ENCODE measurements around the gene OR6V1.

The OR6V1 gene

GRCh38 chr7:143052041-143052440 is at the start of gene OR6V1:
Gene OR6V1 (plus strand): TSS chr7:143052341. CDS start chr7:143052341, 0 bp downstream.
- no peak for DNase-seq

GRCh38 chr7:143002898-143003297 is 49.2 kb upstream of the OR6V1 start:
- no peak for DNase-seq

- peak; percentile 2 for DNase-seq
These were observed 48.6 kb upstream of the OR6V1 start for GRCh38 chr7:143003393-143004051.

GRCh38 chr7:143005632-143006260 is 46.4 kb upstream of the OR6V1 start:
- no peak for DNase-seq

- DNase-seq = peak; percentile 35
These were observed 43.9 kb upstream of the OR6V1 start for GRCh38 chr7:143008007-143008901.

- DNase-seq = no peak
These were observed 40.1 kb upstream of the OR6V1 start for GRCh38 chr7:143012001-143012400.

- no peak for DNase-seq
These were observed 39.7 kb upstream of the OR6V1 start for GRCh38 chr7:143012409-143012808.

GRCh38 chr7:143013473-143013872 is 38.7 kb upstream of the OR6V1 start:
- no peak for DNase-seq

GRCh38 chr7:143013893-143014292 is 38.2 kb upstream of the OR6V1 start:
- DNase-seq = no peak

- no peak for DNase-seq
These were observed 37.1 kb upstream of the OR6V1 start for GRCh38 chr7:143015084-143015483.

GRCh38 chr7:143015926-143016490 is 36.1 kb upstream of the OR6V1 start:
- no peak for DNase-seq

GRCh38 chr7:143016996-143017395 is 35.1 kb upstream of the OR6V1 start:
- DNase-seq = no peak

GRCh38 chr7:143018931-143019330 is 33.2 kb upstream of the OR6V1 start:
- DNase-seq = no peak

- DNase-seq = no peak
These were observed 29.1 kb upstream of the OR6V1 start for GRCh38 chr7:143023047-143023446.

GRCh38 chr7:143025371-143025770 is 26.8 kb upstream of the OR6V1 start:
- DNase-seq = no peak

GRCh38 chr7:143027032-143027431 is 25.1 kb upstream of the OR6V1 start, which contains the start of gene OR9A2:
Gene OR9A2 (minus strand): TSS chr7:143027132. CDS start chr7:143027132, 0 bp downstream.
- DNase-seq = no peak

GRCh38 chr7:143027683-143028082 is 24.5 kb upstream of the OR6V1 start:
- no peak for DNase-seq

- DNase-seq = no peak
These were observed 13.5 kb upstream of the OR6V1 start for GRCh38 chr7:143038635-143039034.

GRCh38 chr7:143040209-143040715 is 11.9 kb upstream of the OR6V1 start:
- no peak for DNase-seq

- no peak for DNase-seq
These were observed 10.8 kb upstream of the OR6V1 start for GRCh38 chr7:143041346-143041745.

GRCh38 chr7:143042159-143042789 is 9.9 kb upstream of the OR6V1 start:
- no peak for DNase-seq

GRCh38 chr7:143042790-143043271 is 9.3 kb upstream of the OR6V1 start:
- DNase-seq = no peak

Measured in T1000 (cell line).